DND-41 (cell line): ENCODE measurements around the gene NRXN3.

Source experiments
- EZH2 ChIP-seq: IDR thresholded peaks from 3 replicates; pipeline ENCODE4 v1.6.1; 2012; ENCODE audit warnings: borderline replicate concordance, low read depth, mild to moderate bottlenecking, moderate library complexity, low read length, inconsistent platforms; ENCODE audit not compliant: severe bottlenecking
- TF ChIP-seq, protein P1 (sequence below): IDR thresholded peaks from 2 replicates; pipeline ENCODE4 v1.5.1; 2012; ENCODE audit warnings: borderline replicate concordance, low read length, moderate library complexity, mild to moderate bottlenecking; ENCODE audit not compliant: poor library complexity, severe bottlenecking; ENCODE audit errors: extremely low read depth

DNA sequence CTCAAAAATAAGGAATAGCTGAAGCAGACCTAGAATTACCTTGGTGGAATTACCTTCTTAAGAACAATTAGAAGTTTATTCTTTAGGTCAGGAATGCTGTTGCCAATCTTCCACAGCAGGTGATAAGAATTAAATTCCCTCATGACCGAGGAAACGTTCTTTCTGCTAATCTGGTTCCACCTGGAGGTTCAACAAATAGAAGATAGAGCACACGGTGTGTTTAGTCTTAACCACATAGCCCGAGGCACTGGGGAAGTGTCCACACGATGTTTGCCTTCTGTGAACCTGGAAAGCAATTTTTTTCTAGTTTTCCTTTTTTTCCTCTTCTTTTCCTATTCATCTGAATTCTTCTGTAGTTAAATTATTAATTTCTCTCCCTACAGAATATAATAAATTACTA is 906.9 kb downstream of the NRXN3 start:
- TF ChIP-seq, protein P1, sequence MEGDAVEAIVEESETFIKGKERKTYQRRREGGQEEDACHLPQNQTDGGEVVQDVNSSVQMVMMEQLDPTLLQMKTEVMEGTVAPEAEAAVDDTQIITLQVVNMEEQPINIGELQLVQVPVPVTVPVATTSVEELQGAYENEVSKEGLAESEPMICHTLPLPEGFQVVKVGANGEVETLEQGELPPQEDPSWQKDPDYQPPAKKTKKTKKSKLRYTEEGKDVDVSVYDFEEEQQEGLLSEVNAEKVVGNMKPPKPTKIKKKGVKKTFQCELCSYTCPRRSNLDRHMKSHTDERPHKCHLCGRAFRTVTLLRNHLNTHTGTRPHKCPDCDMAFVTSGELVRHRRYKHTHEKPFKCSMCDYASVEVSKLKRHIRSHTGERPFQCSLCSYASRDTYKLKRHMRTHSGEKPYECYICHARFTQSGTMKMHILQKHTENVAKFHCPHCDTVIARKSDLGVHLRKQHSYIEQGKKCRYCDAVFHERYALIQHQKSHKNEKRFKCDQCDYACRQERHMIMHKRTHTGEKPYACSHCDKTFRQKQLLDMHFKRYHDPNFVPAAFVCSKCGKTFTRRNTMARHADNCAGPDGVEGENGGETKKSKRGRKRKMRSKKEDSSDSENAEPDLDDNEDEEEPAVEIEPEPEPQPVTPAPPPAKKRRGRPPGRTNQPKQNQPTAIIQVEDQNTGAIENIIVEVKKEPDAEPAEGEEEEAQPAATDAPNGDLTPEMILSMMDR: no peak
- TF ChIP-seq EZH2: no peak
